ENCODE data around the gene RRP12. TPM values are rescaled to one million over a fixed set of nuclear protein-coding genes. Genes with fewer than 3 reads are reported as not detected.

The RRP12 gene
- total RNA-seq: 12.5 and 13.2 TPM in 2 replicates

DNA sequence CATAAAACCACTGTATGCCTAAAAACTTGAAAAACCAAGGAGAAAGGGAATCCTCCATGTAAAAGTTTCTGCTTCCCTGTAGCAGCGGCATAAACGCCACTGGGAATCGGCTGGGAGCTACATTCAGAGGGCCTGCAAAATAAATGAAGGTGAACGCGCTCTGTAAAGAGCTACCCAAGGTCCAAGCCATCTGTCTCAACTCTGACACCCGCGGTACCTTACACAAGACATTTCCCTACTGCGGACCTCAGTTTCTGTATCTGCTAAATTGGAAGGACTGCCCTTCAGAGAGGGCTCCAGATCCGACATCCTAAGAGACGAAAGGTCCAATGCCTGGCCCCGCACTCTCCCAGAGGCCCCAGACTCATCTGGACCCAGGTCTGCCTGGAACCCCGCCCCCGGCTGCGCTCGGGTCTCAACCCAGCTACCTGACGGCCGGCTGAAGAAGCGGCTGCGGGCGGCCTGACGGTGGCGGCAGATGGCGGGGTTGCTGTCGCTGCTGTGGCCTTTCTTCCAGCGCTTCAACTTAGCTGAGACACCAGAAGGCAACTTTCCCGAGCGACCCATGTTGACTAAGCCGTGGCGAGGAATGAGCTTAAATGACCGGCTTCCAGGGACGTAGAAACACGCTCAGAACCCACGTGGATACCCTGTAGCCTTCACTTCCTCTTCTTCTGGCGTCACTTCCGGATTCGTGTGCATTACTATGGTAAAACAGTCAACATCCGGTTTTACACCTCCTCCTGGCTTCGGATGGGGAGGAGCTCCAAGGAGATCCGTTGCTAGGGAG, at the start of gene RRP12:
Gene RRP12, minus strand, starts transcription at position 676 of the 790 bp plus-strand sequence. Its CDS starts 109 bp downstream, at position 567.

DNA sequence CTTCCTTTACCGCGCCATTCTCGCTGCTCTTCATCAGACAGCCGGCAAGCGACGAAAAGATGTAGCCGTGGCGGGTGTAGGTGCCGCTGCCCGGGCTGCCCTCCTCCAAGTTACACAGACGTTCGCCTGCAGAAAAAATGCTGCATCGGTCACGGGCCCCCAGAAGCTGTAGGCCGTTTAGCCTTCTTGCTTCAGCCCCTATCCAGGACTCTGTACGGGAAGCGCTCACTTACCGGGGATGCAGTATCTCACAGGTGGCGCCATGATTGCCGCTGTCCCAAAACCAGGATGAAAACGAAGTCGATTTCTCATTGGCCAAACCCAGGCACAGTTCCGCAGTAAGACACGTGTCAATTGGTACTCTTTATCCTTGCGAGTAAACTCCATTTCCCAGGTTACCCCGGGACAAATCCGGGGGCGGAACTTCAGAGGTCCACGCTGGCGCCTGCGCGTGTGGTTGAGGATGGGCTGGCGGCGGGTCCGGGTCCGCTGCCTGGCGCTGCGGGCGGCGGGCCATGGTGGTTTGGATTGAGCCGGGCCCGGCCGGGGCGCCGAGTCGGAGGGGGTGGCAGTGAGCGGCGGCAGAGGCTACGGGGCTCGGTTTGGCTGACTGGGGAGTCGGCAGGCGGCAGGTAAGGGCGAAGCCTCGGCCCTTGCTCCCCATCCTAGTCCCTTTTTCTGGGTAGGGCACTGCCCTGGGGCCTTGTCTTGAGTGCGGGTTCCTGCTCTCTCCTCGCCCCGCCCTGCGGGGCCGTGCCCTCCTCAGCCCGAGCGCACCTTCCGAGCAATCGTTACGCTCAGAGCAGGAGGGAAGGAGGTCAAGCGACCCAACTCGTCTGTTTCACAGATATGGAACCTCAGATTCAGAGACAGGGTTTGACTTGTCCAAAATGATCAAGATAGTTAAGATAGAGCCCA, 44.8 kb upstream of the RRP12 start, which contains the start of the genes EXOSC1 and ZDHHC16:
Gene EXOSC1, minus strand, starts transcription at position 285 of the 918 bp plus-strand sequence. Its CDS starts 21 bp downstream, at position 264.
Gene ZDHHC16, plus strand, starts transcription at position 454 of the 918 bp plus-strand sequence. CDS start 5,501 bp downstream, outside the sequence.

GRCh38 chr10:97425964-97426775, 25.0 kb upstream of the RRP12 start, which contains the start of gene PGAM1:
Gene PGAM1 (plus strand): TSS chr10:97426191. CDS start chr10:97426308, 117 bp downstream.

GRCh38 chr10:97334370-97335175, 66.6 kb downstream of the RRP12 start, which contains the start of gene FRAT2:
Gene FRAT2 (minus strand): TSS chr10:97334729. CDS start chr10:97334572, 157 bp downstream.

GRCh38 chr10:97318772-97319651, 82.1 kb downstream of the RRP12 start, which contains the start of gene FRAT1:
Gene FRAT1 (plus strand): TSS chr10:97319271. CDS start chr10:97319454, 183 bp downstream.

Other genes starting within 250 kb of the RRP12 start
- gene SLIT1, start 215.4 kb downstream of the RRP12 start, total RNA-seq: not detected in 2 replicates
- gene ARHGAP19, start 108.7 kb downstream of the RRP12 start, total RNA-seq: 2.7 and 3.4 TPM in 2 replicates
- 0.72 and 3.1 TPM in 2 replicates for gene FRAT1, start 82.1 kb downstream of the RRP12 start, total RNA-seq
- 2.9 and 7.6 TPM in 2 replicates for gene FRAT2, start 66.6 kb downstream of the RRP12 start, total RNA-seq
- 829 and 844 TPM in 2 replicates for gene PGAM1, start 24.9 kb upstream of the RRP12 start, total RNA-seq
- gene EXOSC1, start 44.7 kb upstream of the RRP12 start, total RNA-seq: 26.2 and 33.9 TPM in 2 replicates
- gene ZDHHC16, start 44.8 kb upstream of the RRP12 start, total RNA-seq: 33.8 and 42.6 TPM in 2 replicates
- 85.4 and 88.3 TPM in 2 replicates for gene MMS19, start 97.1 kb upstream of the RRP12 start, total RNA-seq
- gene UBTD1, start 97.6 kb upstream of the RRP12 start, total RNA-seq: 36.5 and 38.1 TPM in 2 replicates
- gene ANKRD2, start 171.4 kb upstream of the RRP12 start, total RNA-seq: 0.54 TPM in 1 of 2 replicates, not detected in the other
- 0.72 TPM in 1 of 2 replicates, not detected in the other for gene HOGA1, start 183.0 kb upstream of the RRP12 start, total RNA-seq
- not detected in 2 replicates for gene C10orf62, start 188.4 kb upstream of the RRP12 start, total RNA-seq
- 3.2 and 9.6 TPM in 2 replicates for gene MORN4, start 232.2 kb upstream of the RRP12 start, total RNA-seq
- gene PI4K2A, start 239.3 kb upstream of the RRP12 start, total RNA-seq: 18.4 and 25.9 TPM in 2 replicates